Astrocyte (in vitro differentiated cells and primary cell): ENCODE data around the gene AMPD2. TPM values are rescaled to one million over a fixed set of nuclear protein-coding genes. Genes with fewer than 3 reads are reported as not detected.
"Not testable (repeated sequence)": the region's sequence is repeated elsewhere in the genome, so short reads cannot be mapped to it uniquely, and the experiment has no call there.

Source experiments
- DNase-seq: peaks from one replicate; pipeline ENCODE4 v3.0.0-alpha.2; 2010; ENCODE audit warnings: low read depth
- FAIRE-seq: peaks from 2 replicates; lab custom pipeline; 2011; peaks lifted over from hg19 to GRCh38; lab: Jason Lieb, UNC
- H2AFZ ChIP-seq: 2 replicates; pipeline ENCODE4 v1.6.0; 2012; ENCODE audit warnings: low read depth, low read length, inconsistent platforms
- H3K27ac ChIP-seq: 2 replicates; pipeline ENCODE4 v1.5.1; 2011; ENCODE audit warnings: low read depth, low read length, inconsistent platforms
- H3K27me3 ChIP-seq: 2 replicates; pipeline ENCODE4 v1.6.0; 2011; ENCODE audit warnings: low read length, inconsistent platforms; ENCODE audit not compliant: insufficient read depth
- H3K36me3 ChIP-seq: 2 replicates; pipeline ENCODE4 v1.5.1; 2011; ENCODE audit warnings: low read length, inconsistent platforms; ENCODE audit not compliant: insufficient read depth
- H3K4me1 ChIP-seq: 2 replicates; pipeline ENCODE4 v1.5.1; 2011; ENCODE audit warnings: low read length, inconsistent platforms; ENCODE audit not compliant: insufficient read depth
- H3K4me2 ChIP-seq: 2 replicates; pipeline ENCODE4 v1.6.0; 2012; ENCODE audit warnings: low read length, inconsistent platforms
- H3K4me3 ChIP-seq: 2 replicates; pipeline ENCODE4 v1.5.1; 2011; ENCODE audit warnings: low read depth, mild to moderate bottlenecking, low read length, inconsistent platforms; ENCODE audit not compliant: insufficient read depth
- H3K79me2 ChIP-seq: 2 replicates; pipeline ENCODE4 v1.6.0; 2012; ENCODE audit warnings: mild to moderate bottlenecking, low read length, inconsistent platforms; ENCODE audit not compliant: insufficient read depth
- H3K9ac ChIP-seq: 2 replicates; pipeline ENCODE4 v1.6.0; 2012; ENCODE audit warnings: mild to moderate bottlenecking, low read length, inconsistent platforms
- H3K9me3 ChIP-seq: 2 replicates; pipeline ENCODE4 v1.5.1; 2012; ENCODE audit warnings: low read depth, mild to moderate bottlenecking, low read length, inconsistent platforms; ENCODE audit not compliant: insufficient read depth
- H4K20me1 ChIP-seq: 2 replicates; pipeline ENCODE4 v1.6.0; 2012; ENCODE audit warnings: low read length, inconsistent platforms; ENCODE audit not compliant: insufficient read depth
- H3K27ac Mint-ChIP-seq: one replicate; pipeline ENCODE4 v1.8.0; 2021; ENCODE audit warnings: mild to moderate bottlenecking, mixed read lengths; ENCODE audit not compliant: unreplicated experiment
- H3K27me3 Mint-ChIP-seq: one replicate; pipeline ENCODE4 v1.8.0; 2021; ENCODE audit warnings: low read depth, mixed read lengths; ENCODE audit not compliant: unreplicated experiment
- H3K36me3 Mint-ChIP-seq: one replicate; pipeline ENCODE4 v1.8.0; 2021; ENCODE audit warnings: low read depth, mixed read lengths; ENCODE audit not compliant: unreplicated experiment
- H3K4me1 Mint-ChIP-seq: one replicate; pipeline ENCODE4 v1.8.0; 2021; ENCODE audit warnings: low read depth, mixed read lengths; ENCODE audit not compliant: unreplicated experiment
- H3K4me3 Mint-ChIP-seq: one replicate; pipeline ENCODE4 v1.8.0; 2021; ENCODE audit warnings: mild to moderate bottlenecking, moderate library complexity, mixed read lengths; ENCODE audit not compliant: unreplicated experiment
- H3K9me3 Mint-ChIP-seq: one replicate; pipeline ENCODE4 v1.8.0; 2021; ENCODE audit warnings: mild to moderate bottlenecking, mixed read lengths; ENCODE audit not compliant: unreplicated experiment
- CTCF ChIP-seq: IDR thresholded peaks from 2 replicates; pipeline ENCODE4 v1.5.1; 2011; ENCODE audit warnings: low read depth, mild to moderate bottlenecking, inconsistent platforms, low read length, moderate library complexity; ENCODE audit not compliant: insufficient read depth
- EZH2 ChIP-seq: IDR thresholded peaks from 2 replicates; pipeline ENCODE4 v1.6.1; 2012; ENCODE audit warnings: mild to moderate bottlenecking, low read length, inconsistent platforms; ENCODE audit not compliant: insufficient read depth
- total RNA-seq: library from RNA; stranded (reverse); gene quantifications from 2 replicates; pipeline ENCODE4 v1.2.1, GENCODE V29; 2021

Gene AMPD2
- total RNA-seq, 1 donor from 2014 or later: 156 TPM

- Histone ChIP-seq H3K9me3 (no peaks in the 10 kb centered on the region), H3K27me3 (no peaks in the 10 kb centered on the region), H3K36me3 (no peaks in the 10 kb centered on the region), H3K9ac (no peak overlapping the region), H4K20me1 (no peaks in the 10 kb centered on the region), H3K4me1 (peaks cover 14% of the 10 kb centered on the region), H2AFZ (no peak overlapping the region), H3K4me3 (no peak overlapping the region), H3K4me2 (no peak overlapping the region), H3K79me2 (no peaks in the 10 kb centered on the region), H3K27ac (no peak overlapping the region)
- H3K27me3 Mint-ChIP-seq: peaks cover 31% of the 10 kb centered on the region
- H3K36me3 Mint-ChIP-seq: peaks cover 4% of the 10 kb centered on the region
- H3K27ac Mint-ChIP-seq: no peak overlapping the region
- DNase-seq: no peak
- H3K4me1 Mint-ChIP-seq: peaks cover 11% of the 10 kb centered on the region
- no peak for FAIRE-seq
- peak overlapping the region; percentile 34 for H3K4me3 Mint-ChIP-seq
- no peaks in the 10 kb centered on the region for H3K9me3 Mint-ChIP-seq
- no peak for TF ChIP-seq CTCF
- no peak for TF ChIP-seq EZH2
Measured at GRCh38 chr1:109659145-109659544, 39.5 kb downstream of the AMPD2 start.

- H3K4me1 Mint-ChIP-seq: peaks cover 11% of the 10 kb centered on the region
- Histone ChIP-seq H3K4me2 (no peak overlapping the region), H3K27ac (no peak overlapping the region), H3K9me3 (no peaks in the 10 kb centered on the region), H3K4me1 (peaks cover 14% of the 10 kb centered on the region), H3K79me2 (no peaks in the 10 kb centered on the region), H3K27me3 (no peaks in the 10 kb centered on the region), H3K9ac (no peak overlapping the region), H3K4me3 (no peak overlapping the region), H4K20me1 (no peaks in the 10 kb centered on the region), H2AFZ (no peak overlapping the region), H3K36me3 (no peaks in the 10 kb centered on the region)
- H3K27ac Mint-ChIP-seq: no peak overlapping the region
- no peaks in the 10 kb centered on the region for H3K9me3 Mint-ChIP-seq
- H3K27me3 Mint-ChIP-seq: peaks cover 25% of the 10 kb centered on the region
- FAIRE-seq (no peak), DNase-seq (peak; percentile 12)
- no peak for TF ChIP-seq EZH2
- no peak for TF ChIP-seq CTCF
- peaks cover 4% of the 10 kb centered on the region for H3K36me3 Mint-ChIP-seq
- H3K4me3 Mint-ChIP-seq: no peak overlapping the region
Measured at GRCh38 chr1:109659997-109660690, 40.5 kb downstream of the AMPD2 start.

GRCh38 chr1:109660691-109661026, 41.0 kb downstream of the AMPD2 start:
- peaks cover 11% of the 10 kb centered on the region for H3K4me1 Mint-ChIP-seq
- H3K9me3 Mint-ChIP-seq, H3K36me3 Mint-ChIP-seq, H3K27ac ChIP-seq, H3K27ac Mint-ChIP-seq, H3K79me2 ChIP-seq, H3K4me3 Mint-ChIP-seq, H3K4me2 ChIP-seq, DNase-seq, H3K9me3 ChIP-seq, H3K4me3 ChIP-seq, H3K27me3 ChIP-seq, H4K20me1 ChIP-seq, FAIRE-seq, H3K36me3 ChIP-seq, H2AFZ ChIP-seq, H3K9ac ChIP-seq: not testable (repeated sequence)
- H3K27me3 Mint-ChIP-seq: peaks cover 23% of the 10 kb centered on the region
- H3K4me1 ChIP-seq: peaks cover 11% of the 10 kb centered on the region
